Suppressor macrophage (primary cell): Measurements from ENCODE around the gene EIF6.
A peak's percentile ranks its signal among the peaks of the same experiment; 100 is the strongest.
"Not testable (repeated sequence)": the region's sequence is repeated elsewhere in the genome, so short reads cannot be mapped to it uniquely, and the experiment has no call there.

Experiments used
- DNase-seq, 4 experiments: peaks; one replicate each; pipeline ENCODE4 v3.0.0-alpha.2; 2020 to 2022

The EIF6 gene

DNA sequence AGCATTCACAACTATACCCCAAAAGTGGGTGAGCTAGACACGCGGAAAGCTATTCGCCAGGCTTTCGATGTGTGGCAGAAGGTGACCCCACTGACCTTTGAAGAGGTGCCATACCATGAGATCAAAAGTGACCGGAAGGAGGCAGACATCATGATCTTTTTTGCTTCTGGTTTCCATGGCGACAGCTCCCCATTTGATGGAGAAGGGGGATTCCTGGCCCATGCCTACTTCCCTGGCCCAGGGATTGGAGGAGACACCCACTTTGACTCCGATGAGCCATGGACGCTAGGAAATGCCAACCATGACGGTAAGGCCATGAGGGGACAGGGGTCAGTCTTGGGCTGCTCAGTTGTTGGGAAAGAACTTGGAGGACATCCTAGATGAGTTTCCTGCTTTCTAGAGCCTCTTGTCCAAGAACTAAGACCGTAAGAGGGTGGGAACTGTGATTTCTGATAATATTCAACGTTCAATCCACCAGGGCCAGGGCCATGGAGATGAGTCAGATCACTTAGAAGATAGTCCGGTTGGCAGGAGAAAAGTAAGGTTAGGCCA is 30.0 kb downstream of the EIF6 start:
- no peak for DNase-seq

DNA sequence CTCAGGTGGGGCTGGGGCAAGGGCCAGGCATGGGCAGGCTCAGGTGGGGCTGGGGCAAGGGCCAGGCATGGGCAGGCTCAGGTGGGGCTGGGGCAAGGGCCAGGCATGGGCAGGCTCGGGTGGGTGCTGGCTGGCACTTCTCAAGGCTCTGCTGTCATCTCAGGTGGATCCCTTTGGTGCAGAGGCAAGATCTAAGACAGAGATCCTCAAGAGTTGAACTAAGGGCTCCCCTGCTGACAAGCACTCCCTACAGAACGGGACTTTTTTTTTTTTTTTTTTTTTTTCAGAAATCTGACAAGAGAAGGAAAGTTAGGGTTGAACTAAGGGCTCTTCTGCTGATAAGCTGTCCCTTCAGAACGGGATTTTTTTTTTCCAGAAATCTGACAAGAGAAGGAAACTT is 31.6 kb downstream of the EIF6 start:
- no peak for DNase-seq

DNA sequence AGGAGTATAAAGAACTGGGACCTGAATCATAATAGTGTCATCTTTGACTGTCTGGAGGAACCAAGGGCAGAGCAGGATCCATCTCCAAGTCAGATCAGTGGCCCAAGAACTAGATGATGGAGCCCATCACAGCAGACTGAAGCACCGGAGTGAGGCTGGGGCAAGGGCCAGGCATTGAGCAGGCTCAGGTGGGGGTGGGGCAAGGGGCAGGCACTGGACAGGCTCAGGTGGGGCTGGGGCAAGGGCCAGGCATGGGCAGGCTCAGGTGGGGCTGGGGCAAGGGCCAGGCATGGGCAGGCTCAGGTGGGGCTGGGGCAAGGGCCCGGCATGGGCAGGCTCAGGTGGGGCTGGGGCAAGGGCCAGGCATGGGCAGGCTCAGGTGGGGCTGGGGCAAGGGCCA is 32.0 kb downstream of the EIF6 start:
- DNase-seq = not testable (repeated sequence)

DNA sequence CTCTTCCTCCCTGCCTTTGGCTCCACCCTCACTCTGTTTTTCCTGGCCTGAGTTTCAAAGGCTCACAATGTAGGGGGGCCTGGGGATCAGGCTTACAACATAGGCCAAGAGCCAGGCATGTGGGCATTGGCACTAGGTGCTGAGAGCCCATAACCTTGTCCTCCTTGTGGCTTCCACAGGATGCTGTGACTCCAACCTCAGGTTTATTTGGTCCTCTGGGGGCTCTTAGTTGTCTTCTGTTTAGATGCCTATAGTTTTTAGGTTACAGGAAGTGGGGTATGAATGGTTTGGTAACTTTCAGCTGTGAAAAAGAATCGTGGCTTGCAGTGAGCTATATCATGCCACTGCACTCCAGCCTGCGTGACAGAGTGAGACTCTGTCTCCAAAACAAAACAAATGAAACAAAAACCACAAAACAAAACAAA is 32.5 kb downstream of the EIF6 start:
- DNase-seq = no peak

DNA sequence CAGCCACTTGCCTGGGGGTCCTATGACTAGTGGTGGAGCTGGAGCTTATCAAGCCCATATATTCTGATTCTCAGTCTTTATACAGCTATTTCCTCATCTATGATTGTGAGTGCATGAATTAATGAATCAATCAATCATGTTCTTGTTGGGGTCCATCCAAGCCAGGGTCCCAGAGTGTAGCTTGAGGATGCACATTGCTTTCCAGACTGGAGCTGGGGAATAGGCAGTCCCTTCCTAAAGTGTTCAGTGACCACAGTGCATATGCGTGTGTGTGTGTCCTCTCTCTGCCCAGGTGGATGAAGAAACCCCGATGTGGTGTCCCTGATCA is 33.0 kb downstream of the EIF6 start:
- DNase-seq = no peak

DNA sequence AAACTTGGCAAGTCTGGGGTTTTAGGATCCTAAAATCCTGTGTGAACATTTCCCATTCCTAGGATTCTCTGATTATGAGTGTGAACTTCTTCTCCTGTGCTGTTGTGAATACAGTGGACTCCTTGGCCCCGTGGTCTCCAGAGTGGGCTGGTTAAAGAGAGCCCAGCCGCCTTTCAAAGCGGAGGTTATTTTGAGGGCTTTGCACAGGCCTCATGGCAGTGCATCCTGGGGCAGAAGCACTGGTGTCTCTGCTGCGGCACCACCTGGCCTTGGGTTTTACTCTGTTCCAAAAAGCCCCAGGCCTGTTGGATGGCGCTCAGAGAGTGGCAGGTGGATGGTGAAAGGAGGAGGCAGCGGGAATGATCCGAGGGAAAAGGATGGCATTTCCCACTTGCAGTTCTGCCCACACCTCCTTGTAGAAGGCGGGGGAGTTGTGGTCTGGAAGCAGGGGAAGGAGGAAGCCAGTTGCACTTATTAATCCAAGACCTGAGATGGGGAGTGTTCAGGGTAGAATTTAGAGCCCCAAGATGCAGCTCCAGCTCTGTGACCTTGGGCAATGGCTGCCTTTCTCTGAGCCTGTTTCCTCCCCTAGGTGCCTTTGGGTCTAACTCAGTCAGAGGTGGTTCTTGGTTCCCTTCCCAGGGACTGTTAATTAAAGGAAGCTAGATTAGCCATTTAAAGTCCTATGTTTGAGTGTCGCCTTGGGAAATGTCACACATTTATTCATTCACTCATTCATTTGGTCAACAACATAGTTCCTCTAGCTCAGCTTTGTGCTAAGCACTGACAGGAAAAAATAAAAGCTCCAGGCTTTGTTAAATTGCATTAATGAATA is 35.7 kb downstream of the EIF6 start:
- DNase-seq = no peak

DNA sequence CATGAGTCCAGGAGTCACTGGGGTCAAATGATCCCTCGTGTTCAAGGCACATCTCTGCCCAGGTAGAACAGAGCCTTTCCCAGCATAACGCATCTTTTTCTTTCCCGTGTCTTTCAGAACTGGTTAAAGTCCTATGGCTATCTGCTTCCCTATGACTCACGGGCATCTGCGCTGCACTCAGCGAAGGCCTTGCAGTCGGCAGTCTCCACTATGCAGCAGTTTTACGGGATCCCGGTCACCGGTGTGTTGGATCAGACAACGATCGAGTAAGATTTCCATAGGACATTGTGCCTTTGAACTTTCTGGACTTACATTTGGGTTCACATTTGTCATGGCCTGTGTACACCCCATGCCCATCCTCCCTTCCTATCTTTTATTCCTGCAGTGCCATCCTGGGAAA is 37.8 kb downstream of the EIF6 start:
- DNase-seq = no peak

DNA sequence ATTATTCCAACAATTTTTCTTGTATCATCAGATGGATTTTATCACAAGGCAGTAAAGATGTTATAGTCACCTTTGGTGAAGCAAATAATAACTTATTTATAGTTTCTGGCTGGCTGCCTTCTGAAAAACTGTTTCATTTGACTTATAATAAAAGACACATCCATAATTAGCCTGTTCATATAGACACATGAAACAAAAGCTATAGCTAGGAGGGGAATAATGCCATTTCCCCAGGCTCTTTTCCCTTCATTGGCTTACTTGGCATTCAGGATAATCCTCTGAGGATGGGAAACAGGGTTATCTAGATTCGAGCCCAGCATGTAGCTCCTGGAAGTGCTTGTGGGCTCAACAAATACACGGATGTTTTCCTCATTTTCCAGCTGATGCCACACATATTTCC is 40.6 kb downstream of the EIF6 start:
- no peak for DNase-seq

DNA sequence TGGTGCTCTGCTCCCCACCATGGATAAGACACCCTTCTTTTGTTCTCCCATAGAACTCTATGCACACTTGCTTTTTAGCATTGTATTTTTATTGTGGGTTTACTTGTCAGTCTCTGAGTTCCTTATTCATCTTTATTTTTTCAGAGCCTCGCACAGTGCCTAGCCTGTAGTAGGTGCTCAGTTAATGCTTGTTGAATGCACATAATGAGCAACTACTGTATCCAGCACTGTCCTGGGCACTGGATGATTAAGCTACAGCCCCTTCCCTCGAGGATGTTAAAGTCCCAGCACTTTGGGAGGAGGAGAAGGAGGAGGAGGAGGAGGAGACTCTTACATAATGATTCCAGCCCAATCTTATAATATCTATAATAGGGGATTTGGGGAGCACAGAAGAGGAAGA is 41.3 kb downstream of the EIF6 start:
- DNase-seq = no peak

DNA sequence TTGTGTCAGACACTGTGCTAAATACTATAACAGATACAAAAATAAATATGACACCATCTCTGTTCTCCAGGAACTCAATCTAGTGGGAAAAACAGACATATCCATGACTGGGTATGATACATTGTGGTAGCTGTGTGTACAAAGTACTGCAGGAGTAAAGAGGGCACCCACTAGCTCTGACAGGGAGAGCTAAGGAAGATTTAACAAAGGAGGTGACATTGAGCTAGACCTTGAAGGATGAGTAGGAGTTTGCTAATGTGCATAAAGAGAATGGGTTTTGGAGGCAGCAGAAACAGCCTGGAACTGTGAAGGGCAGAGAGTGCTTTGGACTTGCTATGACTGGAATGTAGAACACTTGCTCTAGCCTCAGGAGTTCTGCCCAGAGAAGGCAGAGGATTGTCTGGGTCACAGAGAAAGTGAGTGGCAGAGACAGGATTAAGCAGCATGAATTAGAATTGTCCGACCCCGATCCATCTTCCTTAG is 43.7 kb downstream of the EIF6 start:
- no peak for DNase-seq

DNA sequence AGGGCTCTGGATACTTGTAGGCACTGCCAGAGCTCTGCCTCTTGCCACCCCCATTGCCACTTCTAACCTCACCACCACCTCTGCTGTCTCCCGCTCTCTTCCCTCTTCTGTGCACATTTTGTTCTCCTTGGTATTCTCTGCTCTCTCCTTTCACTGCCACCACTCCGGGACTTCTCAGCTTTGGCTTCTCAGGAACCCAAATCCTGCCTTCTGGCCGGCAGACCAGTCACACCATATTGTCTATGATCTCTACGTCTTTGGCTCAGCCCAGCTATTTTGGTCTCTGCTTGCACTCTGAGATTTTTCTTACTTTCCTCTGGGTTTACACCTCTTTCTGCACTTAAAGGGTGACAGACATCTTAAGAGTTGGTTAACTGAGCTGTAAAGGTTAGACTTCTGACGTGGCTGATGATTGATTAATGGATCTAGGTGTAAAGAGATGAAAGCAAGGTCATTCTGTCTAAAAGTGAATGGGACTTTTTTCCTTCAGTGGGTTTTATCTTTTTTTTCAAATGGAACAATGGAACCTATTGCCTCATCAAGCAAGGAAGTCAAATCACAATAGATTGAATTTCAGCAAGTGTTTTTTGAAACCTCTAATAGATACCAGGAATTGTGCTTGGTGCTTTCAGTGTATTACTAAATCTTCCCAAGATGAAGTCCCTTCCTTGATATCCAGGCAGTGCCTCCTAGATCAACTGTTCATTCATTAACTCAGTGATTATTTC is 44.3 kb downstream of the EIF6 start:
- no peak for DNase-seq

DNA sequence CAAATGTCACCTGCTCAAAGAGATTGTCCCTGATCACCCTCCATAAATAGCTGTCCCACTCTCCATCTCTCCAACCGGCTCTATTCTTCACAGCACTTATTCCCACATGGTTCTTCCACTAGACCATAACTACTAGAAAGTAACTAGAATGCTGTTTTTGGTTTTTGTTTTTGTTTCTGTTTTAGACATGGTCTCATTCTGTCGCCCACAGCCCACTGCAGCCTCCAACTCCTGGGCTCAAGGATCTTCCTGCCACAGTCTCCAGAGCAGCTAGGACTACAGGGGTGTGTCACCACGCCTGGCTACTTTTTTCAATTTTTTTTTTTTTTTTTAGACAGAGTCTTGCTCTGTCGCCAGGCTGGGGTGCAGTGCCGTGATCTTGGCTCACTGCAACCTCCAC is 45.8 kb downstream of the EIF6 start:
- no peak for DNase-seq

DNA sequence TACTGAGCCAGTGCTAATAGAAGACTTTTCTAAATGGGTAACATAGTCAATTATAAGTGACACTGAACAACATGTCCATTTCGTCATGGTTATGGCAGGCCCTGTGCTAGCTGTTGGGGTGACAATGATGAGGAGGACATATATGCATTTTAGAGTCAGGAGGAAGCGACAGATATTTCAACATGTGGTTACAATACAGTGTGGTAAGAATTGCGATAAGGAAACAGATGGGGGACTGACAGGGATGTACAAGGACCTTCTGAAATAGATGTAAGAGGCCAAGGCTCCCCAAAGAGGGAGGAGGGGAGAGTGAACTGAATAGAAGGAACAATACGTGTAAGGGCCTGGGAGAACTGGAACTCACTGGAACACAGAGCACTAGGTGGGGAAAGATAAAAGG is 46.4 kb downstream of the EIF6 start:
- peak in 2 of 4 experiments; percentile 14 to 15 for DNase-seq

DNA sequence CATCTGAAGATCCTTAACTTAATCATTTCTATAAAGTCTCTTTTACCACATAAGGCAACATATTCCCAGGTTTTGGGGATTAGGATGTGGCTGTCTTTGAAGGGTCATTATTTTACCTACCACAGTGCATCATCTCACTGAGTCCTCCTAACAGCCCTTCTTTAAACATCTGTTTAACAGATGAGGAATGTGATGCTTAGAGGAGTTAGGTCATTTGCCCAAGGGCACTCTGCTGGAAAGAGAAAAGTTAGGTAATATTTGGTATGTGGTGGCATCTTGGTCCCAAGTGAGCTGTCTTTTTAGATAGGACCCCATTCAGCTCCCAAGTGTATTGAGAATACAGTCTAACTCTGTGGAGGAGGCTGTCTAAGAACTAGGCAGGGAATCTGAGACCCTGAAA is 47.1 kb downstream of the EIF6 start:
- DNase-seq = no peak

DNA sequence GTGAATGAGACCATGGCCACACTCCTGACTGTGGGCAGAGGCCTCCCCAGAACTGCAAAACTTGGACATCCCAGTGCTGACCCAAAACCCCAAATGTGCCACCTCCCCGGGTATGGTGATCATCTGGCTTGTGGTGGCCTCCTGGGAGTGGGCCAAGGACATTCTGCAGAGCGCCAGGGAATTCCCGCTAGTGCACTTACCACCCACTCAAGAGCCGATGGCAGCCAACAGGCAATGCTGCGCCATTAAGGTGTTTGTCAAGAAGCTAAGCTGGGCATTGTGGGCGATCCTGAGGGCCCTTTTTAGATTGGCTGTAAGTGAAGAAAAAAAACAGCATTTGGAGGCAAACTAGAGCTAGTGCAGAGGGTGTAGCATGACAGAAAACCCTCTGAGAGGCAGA is 48.7 kb downstream of the EIF6 start:
- DNase-seq = no peak

DNA sequence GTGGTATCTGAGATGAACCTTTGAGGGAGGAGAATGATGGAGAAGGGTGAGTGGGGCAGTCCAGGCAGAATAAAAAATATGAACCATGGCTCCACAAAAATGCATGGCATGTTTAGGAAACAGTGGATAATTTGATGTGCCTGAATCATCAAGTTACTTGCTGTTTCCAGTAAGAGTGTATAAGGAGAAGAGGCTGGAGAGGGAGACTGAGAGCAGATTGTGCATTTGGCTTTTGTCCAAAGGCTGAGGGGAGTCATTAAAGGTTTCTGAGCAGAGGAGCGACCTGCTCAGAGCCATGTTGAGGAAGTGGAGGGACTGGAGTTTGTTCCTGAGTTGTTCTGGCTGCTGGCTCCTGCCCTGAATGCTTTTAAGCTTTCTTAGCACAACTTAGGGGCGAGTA is 52.0 kb downstream of the EIF6 start:
- no peak for DNase-seq
